A673 (cell line): ENCODE measurements around the gene LMAN1L.

Experiments
- EZH2 ChIP-seq: fragments of 200-600 bp; sonication (generic); IDR thresholded peaks from 2 replicates; pipeline ENCODE4 v1.6.1; 2017; ENCODE audit warnings: borderline replicate concordance, low read depth, mild to moderate bottlenecking, mixed read lengths, antibody characterized with exemption, low read length; ENCODE audit not compliant: poor library complexity, severe bottlenecking
- TF ChIP-seq, protein P1 (sequence below): fragments of 300-800, 200-600 bp; sonication (generic); conservative IDR thresholded peaks from 2 replicates; pipeline ENCODE4 v1.5.1; 2017; ENCODE audit warnings: low read depth, mild to moderate bottlenecking, antibody characterized with exemption, low read length, moderate library complexity, mixed read lengths

DNA sequence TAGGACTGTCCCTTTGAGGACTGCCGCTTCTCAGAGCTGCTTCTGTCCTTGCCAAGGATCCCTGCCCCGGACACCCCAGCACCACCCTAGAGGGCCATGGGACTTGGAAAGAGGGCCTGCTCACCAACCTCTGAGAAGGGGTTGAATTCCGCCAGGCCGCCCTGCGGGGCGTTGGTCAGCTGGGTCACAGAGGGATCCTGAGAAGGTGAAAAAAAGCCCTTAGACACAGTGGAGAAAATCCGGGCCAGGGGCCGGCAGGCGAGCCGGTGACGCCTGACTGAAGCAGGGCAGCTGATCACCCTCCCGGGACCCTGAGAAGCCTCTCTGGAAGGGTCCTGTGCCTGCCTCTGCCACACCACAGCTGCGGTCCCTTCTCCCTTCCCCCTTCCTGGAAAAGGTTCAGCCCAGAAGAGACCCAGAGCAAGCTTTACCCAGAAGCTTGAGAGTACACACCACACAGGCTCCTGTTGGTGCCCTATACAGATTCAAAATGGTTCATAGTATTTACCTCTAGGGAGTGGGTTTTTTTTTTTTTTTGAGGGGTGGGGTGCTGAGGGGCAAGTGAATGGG, 41.9 kb downstream of the LMAN1L start:
- TF ChIP-seq, protein P1, sequence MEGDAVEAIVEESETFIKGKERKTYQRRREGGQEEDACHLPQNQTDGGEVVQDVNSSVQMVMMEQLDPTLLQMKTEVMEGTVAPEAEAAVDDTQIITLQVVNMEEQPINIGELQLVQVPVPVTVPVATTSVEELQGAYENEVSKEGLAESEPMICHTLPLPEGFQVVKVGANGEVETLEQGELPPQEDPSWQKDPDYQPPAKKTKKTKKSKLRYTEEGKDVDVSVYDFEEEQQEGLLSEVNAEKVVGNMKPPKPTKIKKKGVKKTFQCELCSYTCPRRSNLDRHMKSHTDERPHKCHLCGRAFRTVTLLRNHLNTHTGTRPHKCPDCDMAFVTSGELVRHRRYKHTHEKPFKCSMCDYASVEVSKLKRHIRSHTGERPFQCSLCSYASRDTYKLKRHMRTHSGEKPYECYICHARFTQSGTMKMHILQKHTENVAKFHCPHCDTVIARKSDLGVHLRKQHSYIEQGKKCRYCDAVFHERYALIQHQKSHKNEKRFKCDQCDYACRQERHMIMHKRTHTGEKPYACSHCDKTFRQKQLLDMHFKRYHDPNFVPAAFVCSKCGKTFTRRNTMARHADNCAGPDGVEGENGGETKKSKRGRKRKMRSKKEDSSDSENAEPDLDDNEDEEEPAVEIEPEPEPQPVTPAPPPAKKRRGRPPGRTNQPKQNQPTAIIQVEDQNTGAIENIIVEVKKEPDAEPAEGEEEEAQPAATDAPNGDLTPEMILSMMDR, result no peak
- TF ChIP-seq EZH2, result no peak
